KG1 (cell line): ENCODE results near the gene SAMD4A.

Experiments
- DNase-seq: peaks from one replicate; lab custom pipeline; 2025; lab: John Stamatoyannopoulos, UW

The SAMD4A gene

GRCh38 chr14:54566410-54567223, at the start of gene SAMD4A:
Gene SAMD4A, plus strand, starts transcription at chr14:54567128. Its CDS starts 789 bp downstream, at chr14:54567917.
- peak; percentile 17 for DNase-seq

DNA sequence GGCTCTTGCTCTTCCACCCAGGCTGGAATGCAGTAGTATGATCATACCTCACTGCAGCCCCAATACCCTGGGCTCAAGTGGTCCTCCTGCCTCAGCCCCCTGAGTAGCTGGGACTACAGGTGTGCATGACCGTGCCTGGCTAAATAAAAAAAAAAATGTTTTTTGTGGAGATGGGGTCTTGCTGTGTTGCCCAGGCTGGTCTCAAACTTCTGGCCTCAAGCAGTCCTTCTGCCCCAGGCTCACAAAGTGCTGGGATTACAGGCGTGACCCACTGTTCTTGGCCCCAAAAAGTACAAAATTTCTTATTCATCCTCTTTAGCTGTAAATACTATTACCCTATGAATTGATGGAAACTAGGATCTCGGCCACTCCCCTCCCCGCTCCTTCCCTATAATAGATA, 42.5 kb upstream of the SAMD4A start:
- no peak for DNase-seq

GRCh38 chr14:54528973-54529372, 38.0 kb upstream of the SAMD4A start:
- no peak for DNase-seq

DNA sequence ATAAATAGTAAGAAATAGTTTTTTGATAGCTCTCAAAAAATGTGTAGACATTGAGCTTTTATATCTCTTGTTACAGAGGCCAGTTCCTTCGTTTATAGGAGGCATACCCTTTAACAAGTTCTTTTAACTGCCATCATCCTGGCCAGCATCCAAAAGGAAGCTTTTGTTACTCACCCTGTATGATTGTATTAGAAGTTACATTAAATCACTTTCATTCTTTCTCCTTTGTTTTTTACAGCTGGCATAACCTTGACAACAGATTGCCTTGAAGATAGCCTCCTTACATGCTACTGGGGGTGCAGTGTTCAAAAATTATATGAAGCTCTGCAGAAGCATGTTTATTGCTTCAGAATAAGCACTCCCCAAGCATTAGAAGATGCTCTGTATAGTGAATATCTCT, 37.1 kb upstream of the SAMD4A start:
- DNase-seq: no peak

DNA sequence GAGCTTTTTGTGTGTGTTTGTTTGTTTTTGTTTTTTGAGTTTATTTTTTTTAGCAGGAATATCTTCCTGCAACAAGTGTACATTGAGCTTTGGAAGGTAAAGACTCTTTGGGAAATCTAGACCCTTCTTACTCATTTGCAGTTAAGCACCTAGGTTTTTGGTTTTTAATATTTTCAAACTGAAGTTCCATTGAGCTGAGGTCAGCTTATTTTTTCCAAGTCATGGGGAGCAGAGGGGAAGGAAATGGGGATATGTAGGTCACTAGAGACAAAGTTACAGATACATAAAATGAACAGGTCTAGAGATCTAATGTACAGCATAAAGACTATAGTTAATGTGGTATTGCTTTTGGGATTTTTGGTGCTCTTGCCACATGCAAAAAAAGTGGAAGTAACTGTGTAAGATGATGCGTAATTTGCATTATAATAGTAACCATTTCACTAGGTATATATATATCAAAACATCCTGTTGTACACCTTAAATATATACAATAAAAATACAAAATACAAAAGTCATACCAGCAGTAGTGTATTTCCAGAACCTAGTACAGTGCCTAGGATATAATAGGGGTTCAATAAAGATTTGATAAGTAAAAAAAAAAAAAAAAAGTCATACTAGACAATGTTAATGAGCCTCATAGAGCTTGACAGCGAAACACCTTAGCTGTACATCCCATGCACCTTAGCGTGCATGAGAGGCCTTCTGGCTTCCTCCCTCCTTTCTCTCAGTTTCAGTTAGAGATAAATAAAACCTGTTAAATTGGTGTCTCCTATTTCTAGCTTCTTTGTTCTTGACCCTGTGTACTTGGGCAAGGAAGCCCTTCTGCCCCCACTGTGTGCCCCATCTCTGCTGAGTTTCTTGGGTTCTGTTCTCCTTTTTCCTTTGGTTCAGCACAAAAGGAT, 34.6 kb upstream of the SAMD4A start:
- no peak for DNase-seq

GRCh38 chr14:54533100-54533499, 33.8 kb upstream of the SAMD4A start:
- DNase-seq: no peak

- DNase-seq: no peak
Measured at GRCh38 chr14:54535126-54535525, 31.8 kb upstream of the SAMD4A start.

GRCh38 chr14:54535646-54536045, 31.3 kb upstream of the SAMD4A start:
- no peak for DNase-seq

GRCh38 chr14:54537651-54538050, 29.3 kb upstream of the SAMD4A start:
- DNase-seq: no peak

DNA sequence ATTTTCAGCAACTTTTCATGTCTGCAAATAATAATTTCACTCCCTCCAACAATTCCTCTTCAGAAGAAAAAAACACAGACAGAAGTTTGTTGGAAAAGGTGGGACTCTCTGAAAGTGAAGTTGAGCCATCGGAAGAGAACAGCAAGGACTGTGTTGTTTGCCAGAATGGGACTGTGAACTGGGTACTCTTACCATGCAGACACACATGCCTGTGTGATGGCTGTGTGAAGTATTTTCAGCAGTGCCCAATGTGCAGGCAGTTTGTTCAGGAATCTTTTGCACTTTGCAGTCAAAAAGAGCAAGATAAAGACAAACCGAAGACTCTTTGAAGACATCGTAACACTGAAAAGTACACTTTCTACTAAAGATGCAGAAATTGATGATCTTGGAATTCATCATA, 28.9 kb upstream of the SAMD4A start:
- DNase-seq: no peak

GRCh38 chr14:54547583-54547982, 19.3 kb upstream of the SAMD4A start:
- no peak for DNase-seq

- DNase-seq: no peak
Measured at GRCh38 chr14:54548491-54548890, 18.4 kb upstream of the SAMD4A start.

GRCh38 chr14:54549862-54550261, 17.1 kb upstream of the SAMD4A start:
- no peak for DNase-seq

- DNase-seq: no peak
Measured at GRCh38 chr14:54550514-54550913, 16.4 kb upstream of the SAMD4A start.

- no peak for DNase-seq
Measured at GRCh38 chr14:54554401-54554800, 12.5 kb upstream of the SAMD4A start.

DNA sequence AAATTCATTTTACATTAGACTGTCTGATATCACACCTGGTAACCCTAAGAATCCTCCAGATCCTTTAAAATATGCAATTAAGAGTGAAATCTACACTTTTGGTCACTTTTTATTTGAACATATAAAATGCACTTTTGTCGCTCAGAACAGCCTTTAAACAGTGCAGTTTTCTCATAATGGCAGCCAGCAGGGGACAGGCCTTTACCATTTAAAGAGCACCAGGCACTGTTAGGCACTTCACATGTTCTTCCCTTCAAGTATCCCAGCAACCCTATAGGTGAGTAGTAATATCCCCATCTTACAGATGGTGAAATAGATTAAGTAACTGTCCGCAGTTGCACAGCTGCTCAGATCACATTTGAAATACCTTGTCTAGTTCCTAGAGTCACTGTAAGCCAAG, 11.3 kb upstream of the SAMD4A start:
- DNase-seq: no peak

DNA sequence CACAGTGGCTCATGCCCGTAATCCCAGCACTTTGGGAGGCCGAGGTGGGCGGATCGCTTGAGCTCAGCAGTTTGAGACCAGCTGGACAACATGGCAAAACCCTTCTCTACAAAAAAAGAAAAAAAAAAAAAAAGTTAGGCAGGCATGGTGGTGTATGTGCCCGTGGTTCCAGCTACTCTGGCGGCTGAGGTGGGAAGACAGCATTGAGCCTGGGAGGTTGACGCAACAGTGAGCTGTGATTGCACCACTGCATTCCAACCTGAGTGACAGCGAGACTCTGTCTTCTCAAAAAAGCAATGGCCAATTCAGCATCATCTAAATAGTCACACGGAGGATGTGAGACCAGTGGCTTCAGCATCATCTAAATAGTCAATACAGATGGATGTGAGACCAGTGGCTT, 10.4 kb upstream of the SAMD4A start:
- no peak for DNase-seq

GRCh38 chr14:54562334-54562733, 4.6 kb upstream of the SAMD4A start:
- no peak for DNase-seq

DNA sequence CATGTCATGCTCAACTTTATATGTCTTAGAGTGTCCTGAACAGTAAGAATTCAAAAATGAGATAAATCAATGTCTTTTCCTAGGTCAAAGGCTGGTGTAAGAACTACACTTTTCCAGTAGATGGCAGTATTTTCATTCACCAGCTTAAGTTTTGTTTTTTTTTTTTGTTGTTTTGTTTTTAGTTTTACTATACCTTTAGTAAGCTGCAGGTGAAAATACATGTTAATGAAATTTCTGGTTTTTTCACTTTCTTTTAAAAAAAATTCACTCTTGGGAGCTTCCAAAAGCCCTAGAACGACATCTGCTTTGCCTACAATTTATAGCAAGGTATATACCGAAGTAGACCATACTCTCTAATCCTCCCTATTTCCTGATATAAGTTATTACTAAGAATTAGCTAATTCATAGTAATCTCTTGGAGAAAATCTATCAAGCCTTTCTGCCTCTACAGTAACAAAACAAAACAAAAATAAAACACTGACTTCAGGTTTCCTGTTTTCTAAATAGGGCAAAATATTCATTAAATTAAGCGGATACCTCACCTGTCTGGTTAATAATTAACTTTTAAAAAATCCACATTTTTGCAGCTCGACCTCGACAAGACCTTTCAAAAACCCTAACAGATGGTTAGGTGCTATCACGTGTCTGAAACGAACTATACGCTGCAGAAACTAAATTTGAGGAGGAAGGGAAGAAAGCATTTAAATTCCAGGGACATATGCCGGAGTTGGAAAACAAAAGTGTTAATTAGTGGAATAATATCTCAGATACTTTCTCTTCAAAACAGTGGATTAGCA, 2.7 kb upstream of the SAMD4A start:
- DNase-seq: peak; percentile 17

GRCh38 chr14:54564868-54565784, 1.8 kb upstream of the SAMD4A start:
- DNase-seq: peak; percentile 6

GRCh38 chr14:54565785-54566409, 1.0 kb upstream of the SAMD4A start:
- DNase-seq: no peak
